Hematopoietic multipotent progenitor cell treated with erythropoietin and hydrocortisone succinate and interleukin-3 and kit ligand, for 4 days (in vitro differentiated cells): ENCODE measurements around the gene TOX2.
A peak's percentile ranks its signal among the peaks of the same experiment; 100 is the strongest.
"Not testable (repeated sequence)": the region's sequence is repeated elsewhere in the genome, so short reads cannot be mapped to it uniquely, and the experiment has no call there.

Experiments
- DNase-seq: peaks from one replicate; pipeline ENCODE4 v3.0.0-alpha.2; 2015

Gene TOX2

GRCh38 chr20:44039147-44039546, 124.5 kb downstream of the TOX2 start:
- DNase-seq = no peak

- DNase-seq = no peak
Measured at GRCh38 chr20:44039741-44040140, 125.1 kb downstream of the TOX2 start.

- no peak for DNase-seq
Measured at GRCh38 chr20:44040202-44040915, 125.7 kb downstream of the TOX2 start.

DNA sequence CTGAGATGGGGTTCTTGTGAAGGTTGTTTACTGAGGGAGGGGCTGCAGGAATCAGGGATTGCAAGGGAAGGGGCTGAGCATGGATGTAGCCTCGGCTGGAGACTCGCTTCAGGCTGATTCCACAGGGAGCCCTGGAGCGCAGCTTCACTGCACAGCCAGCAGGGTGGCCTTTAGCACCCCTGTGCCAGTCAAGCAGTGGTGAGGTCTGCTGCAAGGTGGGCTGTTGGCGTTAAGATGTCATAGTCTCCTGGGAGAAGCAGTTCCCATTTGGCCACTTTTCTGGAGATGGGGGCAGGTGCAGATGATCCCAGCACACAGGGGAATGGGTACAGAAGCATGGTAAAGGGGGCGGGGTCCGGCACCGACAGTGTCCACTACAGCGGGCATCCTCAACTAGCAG, 126.3 kb downstream of the TOX2 start:
- DNase-seq = no peak

DNA sequence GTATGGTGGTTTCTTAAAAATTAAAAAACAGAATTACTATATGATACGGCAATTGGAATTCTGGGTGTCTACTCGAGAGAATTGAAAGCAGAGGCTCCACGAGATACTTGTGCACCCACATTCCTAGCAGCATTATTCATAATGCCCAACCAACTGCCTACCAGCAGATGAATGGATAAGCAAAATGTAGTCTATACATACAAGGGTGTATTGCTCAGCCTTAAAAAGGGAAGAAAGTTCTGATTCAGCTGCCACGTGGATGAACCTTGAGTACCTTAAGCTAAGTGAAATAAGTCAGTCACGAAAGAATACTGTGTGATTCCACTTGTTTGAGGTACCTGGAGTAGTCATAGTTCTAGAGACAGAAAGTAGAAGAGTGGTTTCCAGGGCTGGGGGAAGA, 130.1 kb downstream of the TOX2 start:
- not testable (repeated sequence) for DNase-seq

GRCh38 chr20:44050327-44050726, 135.7 kb downstream of the TOX2 start:
- no peak for DNase-seq

DNA sequence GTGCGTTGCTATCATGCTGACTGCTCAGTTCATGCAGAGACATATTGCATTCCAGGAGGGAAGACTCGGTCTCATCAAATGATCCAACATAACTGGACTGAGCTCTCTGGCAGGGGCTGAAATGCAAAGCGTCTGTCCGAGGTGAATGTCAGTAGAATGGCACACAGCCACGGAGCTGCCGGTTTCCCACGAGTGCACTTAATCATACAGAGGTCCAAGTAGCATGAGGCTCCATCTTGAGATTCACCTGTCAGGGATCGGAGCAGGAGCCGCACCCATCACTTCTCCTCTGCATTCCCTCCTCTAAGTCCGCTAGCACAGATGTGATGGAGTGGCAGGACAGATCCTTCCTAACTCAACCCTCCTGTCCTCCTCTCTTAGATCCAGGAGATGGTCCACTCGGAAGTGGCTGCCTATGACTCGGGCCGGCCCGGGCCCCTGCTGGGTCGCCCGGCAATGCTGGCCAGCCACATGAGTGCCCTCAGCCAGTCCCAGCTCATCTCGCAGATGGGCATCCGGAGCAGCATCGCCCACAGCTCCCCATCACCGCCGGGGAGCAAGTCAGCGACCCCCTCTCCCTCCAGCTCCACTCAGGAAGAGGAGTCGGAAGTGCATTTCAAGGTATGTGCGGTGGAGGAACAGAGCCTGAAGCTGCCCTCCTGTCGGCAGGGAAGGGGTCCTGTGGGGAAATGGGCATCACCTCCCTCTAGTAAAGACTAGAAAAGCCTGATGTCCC, 136.4 kb downstream of the TOX2 start:
- no peak for DNase-seq

DNA sequence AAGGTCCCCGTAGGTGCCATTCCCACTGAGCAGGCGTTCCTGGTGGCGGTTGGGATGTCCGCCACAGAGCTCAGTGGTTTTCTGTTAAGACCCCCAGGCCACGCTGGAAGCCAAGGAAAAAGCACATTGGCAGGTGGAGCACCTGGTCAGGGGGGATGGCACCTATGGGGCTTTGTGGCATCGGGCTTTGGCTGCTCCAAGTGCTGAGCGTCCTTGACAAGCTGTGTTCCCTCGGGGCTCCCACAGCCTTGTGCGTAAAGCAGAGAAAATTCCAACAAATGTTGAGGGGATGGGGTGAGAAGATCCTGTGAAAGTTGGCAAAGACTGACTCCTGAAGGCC, 137.0 kb downstream of the TOX2 start:
- DNase-seq = no peak

DNA sequence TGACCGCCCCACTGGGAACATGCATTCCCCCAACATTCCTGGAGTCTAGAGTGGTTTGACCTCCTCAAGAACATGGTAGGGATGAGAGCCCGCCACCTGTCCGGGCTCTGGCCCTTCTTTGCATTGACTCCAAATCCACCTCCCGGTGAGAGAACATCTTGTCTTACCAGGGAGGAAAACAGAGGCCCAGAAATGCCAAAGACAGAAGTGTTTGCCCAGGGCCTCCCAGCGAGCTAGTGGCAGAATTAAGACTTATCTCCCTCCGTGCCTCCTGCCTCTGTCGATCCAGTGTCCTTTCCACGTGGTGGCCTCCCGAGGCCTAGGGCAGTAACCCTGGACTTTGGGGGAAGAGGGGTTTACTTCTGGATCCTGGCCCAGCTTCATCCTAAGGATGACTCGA, 137.5 kb downstream of the TOX2 start:
- no peak for DNase-seq

DNA sequence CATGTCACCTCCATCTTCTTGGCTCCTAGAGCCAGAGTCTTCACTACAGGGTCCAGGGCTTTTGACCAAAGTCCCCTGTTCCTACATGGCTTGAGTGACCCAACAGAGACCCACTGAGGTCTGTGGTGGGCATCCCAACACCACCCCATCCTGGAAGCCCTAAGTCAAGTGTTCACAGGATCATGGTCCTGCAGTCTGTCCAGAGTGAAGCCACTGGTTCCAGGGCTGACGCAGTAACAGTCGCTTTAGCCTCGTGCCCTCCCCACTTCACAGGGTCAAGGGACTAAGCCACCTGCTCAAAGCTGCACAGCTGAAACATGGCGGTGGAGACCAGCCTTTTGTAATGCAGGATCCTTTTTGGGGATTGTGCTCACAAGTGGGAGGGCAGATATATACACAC, 138.4 kb downstream of the TOX2 start:
- no peak for DNase-seq

DNA sequence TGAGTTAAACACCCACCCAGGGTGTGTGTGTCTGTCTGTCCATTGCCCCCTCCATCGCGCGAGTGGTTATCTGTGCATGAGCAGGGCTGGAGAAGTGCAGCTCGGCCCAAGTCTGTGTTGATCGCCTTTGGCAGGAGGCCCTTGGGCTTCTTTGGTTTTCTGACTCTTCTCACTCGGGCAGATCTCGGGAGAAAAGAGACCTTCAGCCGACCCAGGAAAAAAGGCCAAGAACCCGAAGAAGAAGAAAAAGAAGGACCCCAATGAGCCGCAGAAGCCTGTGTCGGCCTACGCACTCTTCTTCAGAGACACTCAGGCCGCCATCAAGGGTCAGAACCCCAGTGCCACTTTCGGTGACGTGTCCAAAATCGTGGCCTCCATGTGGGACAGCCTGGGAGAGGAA, 139.5 kb downstream of the TOX2 start:
- no peak for DNase-seq

DNA sequence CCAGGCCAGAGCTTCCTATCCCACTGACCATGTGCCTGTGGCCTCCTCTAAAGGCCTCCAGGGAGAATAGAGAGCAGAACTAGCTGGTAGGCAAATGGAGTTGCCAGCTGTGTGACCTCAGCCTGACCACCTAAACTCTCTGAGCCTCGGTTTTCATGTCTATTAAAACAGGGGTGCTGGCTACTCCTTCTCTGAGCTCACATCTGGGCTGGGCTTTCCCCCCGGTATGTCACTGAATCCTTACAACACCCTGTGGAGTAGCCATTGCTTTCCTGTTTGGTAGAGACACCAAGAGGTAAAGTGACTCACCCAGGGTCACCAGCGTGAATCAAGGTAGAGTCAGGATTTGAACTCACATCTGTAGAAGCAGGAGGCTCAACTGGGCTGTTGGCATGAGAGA, 140.2 kb downstream of the TOX2 start:
- DNase-seq = no peak

DNA sequence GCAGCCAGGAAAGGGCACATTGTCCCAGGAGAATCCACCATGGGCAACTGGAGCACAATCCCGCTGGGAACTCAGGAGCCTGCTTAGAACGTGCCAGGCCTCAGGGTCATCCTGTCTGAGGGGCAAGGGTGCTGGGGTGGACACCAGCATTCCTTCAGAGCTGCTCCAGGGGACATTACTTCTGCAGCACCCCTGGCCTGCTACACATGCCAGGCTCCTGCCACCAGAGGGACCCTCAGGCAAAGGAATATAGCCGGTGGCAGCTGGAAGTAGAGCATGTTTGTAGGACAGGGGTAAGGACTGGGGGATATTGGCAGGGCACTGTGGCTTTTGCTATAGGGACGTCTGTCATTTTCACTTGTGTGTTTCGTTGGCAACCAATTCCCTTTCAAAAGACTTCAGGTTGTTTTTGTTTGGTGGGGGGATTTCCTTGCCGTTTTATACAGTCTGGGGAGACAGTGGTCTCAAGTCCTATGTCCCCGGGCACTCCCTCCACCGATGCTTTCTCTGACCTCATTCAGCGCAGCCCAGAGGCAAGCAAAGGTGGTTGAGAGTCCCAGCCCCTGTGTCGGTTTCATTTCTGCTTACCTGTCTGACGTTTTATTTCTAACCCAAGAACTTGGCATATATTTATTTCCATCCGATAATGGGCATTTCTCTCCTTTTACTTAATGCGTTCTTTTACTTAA, 141.5 kb downstream of the TOX2 start:
- DNase-seq = peak; percentile 75

DNA sequence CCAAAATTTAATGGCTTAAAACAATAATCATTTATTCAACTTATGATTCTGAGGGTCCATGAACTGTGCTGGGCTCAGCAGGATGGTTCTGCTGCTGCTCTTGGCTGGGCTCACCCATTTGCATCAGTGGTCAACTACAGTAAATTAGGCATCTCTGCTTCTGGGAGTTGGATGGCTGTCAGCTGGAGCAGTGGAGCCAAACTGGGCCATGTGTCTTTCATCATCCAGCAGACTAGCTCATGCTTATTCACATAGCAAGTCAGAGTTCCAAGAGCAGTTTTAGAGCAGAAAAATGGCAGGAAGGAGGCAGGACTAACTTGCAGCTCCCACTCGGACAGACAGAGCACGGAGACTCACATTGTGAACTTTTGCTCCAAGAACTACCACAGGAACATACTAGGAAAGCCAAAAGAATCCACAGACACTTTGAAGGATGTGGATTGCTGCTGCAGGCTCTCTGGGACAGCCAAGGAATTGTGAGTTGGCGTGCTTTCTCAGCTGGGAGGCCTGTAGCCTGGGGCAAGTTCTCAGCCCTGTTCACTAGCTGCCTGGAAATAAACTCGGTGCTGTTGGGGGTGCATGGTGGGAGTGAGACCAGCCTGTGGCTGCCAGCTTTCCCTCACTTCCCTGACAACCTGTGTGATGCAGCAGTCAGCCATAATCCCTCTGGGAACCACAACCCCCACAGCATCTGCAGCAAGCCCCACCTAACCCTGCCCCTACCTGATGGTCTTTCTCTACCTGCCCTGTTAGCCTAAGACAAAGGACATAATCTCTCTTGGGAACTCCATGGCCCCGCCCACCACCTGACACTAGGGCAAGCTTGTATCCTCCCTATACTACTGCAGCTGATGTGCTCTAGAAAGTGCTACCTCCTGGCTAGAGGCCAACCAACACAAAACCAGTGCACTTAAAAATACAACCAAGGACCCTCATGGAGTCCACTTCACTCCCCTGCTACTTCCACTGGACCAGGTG, 143.3 kb downstream of the TOX2 start:
- no peak for DNase-seq

DNA sequence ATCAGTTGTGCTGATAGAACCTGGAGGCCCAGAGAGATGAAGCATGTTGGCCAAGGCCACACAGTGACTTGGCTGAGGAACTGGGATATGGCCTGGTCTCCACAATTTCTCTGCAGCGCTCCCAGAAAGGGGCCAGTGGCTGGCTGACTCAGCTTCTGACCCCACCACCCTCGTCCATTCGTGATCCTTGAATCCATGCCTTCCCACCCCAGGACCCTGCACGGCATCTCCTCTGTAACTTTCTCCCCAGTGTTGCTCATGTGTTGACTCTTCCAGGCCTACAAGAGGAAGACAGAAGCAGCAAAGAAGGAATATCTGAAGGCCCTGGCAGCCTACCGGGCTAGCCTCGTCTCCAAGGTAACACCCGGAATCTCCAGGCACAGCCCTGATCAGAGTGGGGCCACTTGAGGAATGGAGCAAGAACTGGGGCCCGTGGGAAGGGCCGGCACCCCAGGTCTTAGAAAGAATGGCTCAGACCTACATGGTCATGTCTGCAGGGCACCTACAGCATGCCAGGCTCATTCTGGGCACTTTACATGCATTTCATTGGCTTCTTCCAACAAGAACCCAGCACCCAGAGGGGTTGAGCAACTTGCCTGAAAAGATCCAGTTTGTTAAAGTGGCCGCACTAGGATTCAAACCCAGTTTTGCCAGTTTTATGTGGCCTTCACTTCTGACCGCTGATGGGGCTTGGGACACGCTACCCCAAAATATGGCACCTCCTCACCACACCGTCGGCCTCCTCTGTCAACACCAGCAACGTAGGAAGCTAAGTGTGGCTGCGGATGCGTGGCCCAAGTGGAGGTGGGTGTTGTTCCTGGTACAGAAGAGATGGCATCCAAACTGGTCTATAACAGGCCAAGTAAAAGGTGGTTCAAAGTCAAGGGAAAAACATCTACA, 150.1 kb downstream of the TOX2 start:
- DNase-seq = no peak

- DNase-seq = no peak
Measured at GRCh38 chr20:44065401-44066340, 151.0 kb downstream of the TOX2 start.

DNA sequence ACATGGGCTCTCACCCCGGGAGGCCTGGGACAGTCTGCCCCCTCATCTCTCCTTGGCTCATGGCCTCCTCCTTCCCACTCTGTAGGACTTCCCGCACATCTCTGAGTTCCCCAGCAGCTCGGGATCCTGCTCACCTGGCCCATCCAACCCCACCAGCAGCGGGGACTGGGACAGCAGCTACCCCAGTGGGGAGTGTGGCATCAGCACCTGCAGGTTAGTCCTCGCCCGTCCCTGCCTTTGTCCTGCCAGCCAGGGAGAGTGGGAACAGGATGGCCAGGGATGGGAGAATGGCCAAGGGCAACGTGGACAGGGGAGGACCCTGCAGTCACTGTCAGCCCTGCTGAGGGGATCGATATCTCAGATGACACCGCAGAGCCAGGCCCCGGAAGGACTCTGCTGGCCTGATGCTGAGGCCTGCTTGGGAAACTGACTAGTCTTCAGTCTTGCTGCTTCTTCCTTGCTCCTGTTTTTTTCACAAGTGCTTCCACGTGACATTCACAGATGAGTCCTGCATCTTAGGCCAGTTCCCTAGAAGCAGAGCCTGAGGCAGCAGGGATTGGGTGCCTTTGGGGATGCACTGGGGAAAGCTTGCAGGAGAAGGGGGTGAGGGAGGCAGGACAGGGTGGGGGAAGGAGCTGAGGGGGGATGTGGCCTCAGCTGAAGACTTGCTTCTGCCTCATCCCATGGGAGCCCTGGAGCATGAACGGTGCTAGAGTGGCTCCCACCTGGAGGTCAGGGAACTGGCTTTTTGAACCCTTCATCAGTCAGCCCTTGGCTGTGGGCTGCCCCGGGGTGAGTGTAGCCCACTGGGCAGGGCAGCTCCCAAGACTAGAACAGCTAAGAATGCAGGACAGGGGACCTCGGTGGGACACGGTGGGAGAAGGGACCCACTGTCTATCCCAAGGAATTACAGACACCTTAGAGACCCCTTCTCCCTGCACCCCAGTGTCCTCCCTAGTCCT, 152.3 kb downstream of the TOX2 start:
- no peak for DNase-seq

DNA sequence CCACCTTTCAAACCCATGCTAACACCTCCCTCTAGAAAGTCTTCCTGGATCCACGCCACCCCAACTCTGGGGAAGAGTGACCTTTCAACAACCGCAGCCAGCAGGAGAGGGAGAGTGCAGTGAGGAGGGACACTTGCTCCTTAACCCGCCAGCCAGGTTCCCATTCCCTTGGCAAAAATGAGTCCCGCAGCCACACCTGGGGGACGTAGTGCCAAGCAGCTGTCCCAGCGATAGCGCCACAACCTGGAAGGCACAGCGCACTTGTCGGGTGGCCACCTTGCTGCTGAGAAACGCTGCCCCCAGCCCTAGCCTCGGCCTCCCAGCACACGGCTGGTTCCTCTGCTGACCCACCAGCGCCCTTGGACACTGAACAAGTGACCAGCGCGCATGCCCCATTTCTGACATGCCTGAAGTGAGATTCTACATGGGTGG, 153.0 kb downstream of the TOX2 start:
- DNase-seq = no peak
